Measurements from ENCODE around the gene POLR2J2.
"Not testable (repeated sequence)": the region's sequence is repeated elsewhere in the genome, so short reads cannot be mapped to it uniquely, and the experiment has no call there.

- TF ChIP-seq, protein P1, sequence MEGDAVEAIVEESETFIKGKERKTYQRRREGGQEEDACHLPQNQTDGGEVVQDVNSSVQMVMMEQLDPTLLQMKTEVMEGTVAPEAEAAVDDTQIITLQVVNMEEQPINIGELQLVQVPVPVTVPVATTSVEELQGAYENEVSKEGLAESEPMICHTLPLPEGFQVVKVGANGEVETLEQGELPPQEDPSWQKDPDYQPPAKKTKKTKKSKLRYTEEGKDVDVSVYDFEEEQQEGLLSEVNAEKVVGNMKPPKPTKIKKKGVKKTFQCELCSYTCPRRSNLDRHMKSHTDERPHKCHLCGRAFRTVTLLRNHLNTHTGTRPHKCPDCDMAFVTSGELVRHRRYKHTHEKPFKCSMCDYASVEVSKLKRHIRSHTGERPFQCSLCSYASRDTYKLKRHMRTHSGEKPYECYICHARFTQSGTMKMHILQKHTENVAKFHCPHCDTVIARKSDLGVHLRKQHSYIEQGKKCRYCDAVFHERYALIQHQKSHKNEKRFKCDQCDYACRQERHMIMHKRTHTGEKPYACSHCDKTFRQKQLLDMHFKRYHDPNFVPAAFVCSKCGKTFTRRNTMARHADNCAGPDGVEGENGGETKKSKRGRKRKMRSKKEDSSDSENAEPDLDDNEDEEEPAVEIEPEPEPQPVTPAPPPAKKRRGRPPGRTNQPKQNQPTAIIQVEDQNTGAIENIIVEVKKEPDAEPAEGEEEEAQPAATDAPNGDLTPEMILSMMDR (IDR thresholded peaks at IDR 0.05; ENCODE audit: control extremely low read depth in 1 of 3, insufficient read depth in 1 of 3, low read depth in 1 of 3, low read length in 3 of 3): not testable (repeated sequence)
- TF ChIP-seq ZNF274 (IDR thresholded peaks at IDR 0.05; ENCODE audit: borderline replicate concordance, extremely low read depth, low read length); POLR2A (IDR thresholded peaks at IDR 0.05; ENCODE audit: control extremely low read depth in 1 of 2, low read depth in 2 of 2, low read length in 2 of 2); RXRA (IDR thresholded peaks at IDR 0.05; ENCODE audit: insufficient read depth, low read depth, low read length); HDAC2 (IDR thresholded peaks at IDR 0.05; ENCODE audit: borderline replicate concordance in 1 of 2, low read depth in 2 of 2, low read length in 2 of 2); YY1 (IDR thresholded peaks at IDR 0.05; ENCODE audit: low read depth, low read length); EZH2 (IDR thresholded peaks at IDR 0.05; ENCODE audit: low read depth, low read length, severe bottlenecking); SIN3A (conservative IDR thresholded peaks at IDR 0.05 in 1 of 2, IDR thresholded peaks at IDR 0.05 in 1 of 2; ENCODE audit: low read depth in 1 of 2, low read length in 2 of 2); MAX (IDR thresholded peaks at IDR 0.05): not testable (repeated sequence)
Measured at GRCh38 chr7:102694008-102694407, 22.5 kb upstream of the POLR2J2 start.
